Stimulated activated CD8-positive, alpha-beta memory T cell treated with anti-CD3 and anti-CD28 coated beads, Interleukin-4, amount 100 ng/mL, for 4 hours (primary cell): ENCODE results near the gene MTREX.

ENCODE experiments used
- DNase-seq, 2 donors: peaks; one replicate each; pipeline ENCODE4 v3.0.0-alpha.2; 2020; ENCODE audit warnings: low read depth in 2 of 2, low spot score in 1 of 2

The MTREX gene

DNA sequence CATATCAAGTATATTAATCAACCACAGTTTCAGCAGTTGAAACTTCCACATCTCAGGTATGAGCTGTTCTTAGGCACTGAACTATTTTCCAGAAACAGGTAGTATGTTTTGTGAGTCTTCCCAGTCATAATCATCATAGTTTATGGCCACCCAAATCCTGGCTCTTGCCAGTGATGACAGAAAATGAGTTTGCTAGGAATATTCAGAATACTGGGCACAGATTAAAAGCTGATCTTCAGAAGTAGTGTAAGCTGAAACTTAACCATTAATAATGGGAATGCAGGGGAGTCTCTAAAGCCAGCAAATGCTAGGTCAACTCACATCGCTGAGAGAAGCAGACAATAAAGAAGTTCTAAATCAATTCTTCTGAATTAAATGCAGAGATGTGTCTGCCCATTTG is 162.5 kb downstream of the MTREX start:
- no peak for DNase-seq

- DNase-seq = no peak
These were observed 163.7 kb downstream of the MTREX start for GRCh38 chr5:55471468-55471867.

GRCh38 chr5:55472642-55473041 is 164.9 kb downstream of the MTREX start:
- no peak for DNase-seq
